HG02870 (cell line): ENCODE data around the gene AP5S1.
A peak's percentile ranks its signal among the peaks of the same experiment; 100 is the strongest.
"Not testable (repeated sequence)": the region's sequence is repeated elsewhere in the genome, so short reads cannot be mapped to it uniquely, and the experiment has no call there.

Source experiments
- ATAC-seq: cut with Tn5 transposase; IDR thresholded peaks from one replicate; pipeline ENCODE4 v1.9.1; 2021; ENCODE audit warnings: mild to moderate bottlenecking, moderate library complexity; ENCODE audit not compliant: unreplicated experiment

AP5S1 gene

DNA sequence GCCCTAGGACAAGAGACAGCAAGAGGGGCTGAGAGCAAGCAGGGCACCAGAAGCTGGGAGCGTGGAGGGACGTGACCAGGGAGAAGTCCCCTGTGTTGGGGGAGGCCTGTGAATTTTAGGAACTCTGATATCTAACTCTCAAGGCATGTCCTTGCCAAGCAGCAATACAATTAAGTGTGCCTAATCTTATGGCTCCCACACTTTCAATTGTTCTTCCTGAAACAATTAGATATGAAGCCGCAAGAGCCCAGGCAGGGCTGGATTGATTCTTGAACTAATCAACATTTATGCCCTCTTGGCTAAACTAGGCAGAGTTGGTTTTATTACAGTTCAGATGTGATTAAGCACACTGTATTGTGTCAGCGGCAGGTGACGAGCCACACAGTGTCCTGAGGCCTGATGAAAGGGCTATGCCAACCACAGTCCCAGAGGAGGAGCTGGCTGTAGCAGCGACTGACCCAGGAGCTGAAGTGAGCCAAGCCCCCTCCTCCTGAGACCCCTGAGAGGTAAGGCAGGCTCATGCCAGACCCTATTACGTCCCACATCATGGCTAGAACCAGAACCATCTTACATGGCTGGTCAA lies 22.1 kb downstream of the AP5S1 start:
- ATAC-seq, result no peak

- ATAC-seq, result no peak
Measured at GRCh38 chr20:3843490-3843889, 23.1 kb downstream of the AP5S1 start.

DNA sequence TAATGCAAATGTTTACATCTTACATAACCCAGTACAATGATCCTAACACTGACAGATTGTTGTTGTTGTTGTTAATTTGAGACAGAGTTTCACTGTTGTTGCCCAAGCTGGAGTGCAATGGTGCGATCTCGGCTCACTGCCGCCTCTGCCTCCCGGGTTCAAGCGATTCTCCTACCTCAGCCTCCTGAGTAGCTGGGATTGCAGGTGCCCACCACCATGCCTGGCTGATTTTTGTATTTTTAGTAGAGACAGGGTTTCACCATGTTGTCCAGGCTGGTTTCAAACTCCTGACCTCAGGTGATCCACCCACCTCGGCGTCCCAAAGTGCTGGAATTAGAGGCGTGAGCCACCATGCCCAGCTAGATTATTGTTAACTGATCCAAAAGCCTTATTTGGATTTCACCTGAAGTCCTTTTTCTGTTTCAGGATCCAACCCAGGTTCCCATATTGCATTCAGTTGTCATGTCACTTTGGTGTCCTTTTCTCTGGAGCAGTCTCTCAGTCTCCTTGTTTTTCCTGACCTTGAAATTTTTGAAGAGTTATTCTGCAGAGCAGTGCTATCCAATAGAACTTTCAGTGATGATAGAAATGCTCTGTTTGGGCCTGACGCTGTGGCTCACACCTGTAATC lies 23.8 kb downstream of the AP5S1 start:
- not testable (repeated sequence) for ATAC-seq

- ATAC-seq, result no peak
Measured at GRCh38 chr20:3846378-3846739, 26.0 kb downstream of the AP5S1 start.

GRCh38 chr20:3846740-3847428 lies 26.5 kb downstream of the AP5S1 start, which contains the start of gene MAVS:
MAVS (plus strand) TSS chr20:3846834; CDS start chr20:3854625, 7,791 bp downstream.
- ATAC-seq, result peak; percentile 89

- no peak for ATAC-seq
Measured at GRCh38 chr20:3847429-3847940, 27.1 kb downstream of the AP5S1 start.

DNA sequence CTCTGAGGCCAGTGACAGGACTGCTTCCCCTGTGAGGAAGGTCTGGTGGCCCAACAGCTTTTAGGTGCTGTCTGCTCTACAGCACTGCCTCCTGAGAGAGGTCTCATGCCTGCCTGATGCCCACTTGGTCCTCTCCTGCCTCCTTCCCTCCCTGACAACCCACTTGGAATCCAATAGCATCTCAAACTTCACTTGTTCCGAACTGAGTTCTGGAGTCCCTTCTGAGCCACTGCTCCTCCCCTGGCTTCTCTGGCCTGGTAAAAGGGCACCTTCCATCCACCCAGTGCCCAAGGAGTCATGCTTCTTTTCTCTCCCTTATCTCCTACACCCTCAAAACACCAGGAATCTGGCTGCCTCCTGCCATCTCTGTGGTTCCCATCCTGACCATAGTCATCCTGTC lies 28.2 kb downstream of the AP5S1 start:
- ATAC-seq, result no peak

- no peak for ATAC-seq
Measured at GRCh38 chr20:3854462-3854871, 34.1 kb downstream of the AP5S1 start.

GRCh38 chr20:3857405-3857804 lies 37.1 kb downstream of the AP5S1 start:
- ATAC-seq, result no peak

DNA sequence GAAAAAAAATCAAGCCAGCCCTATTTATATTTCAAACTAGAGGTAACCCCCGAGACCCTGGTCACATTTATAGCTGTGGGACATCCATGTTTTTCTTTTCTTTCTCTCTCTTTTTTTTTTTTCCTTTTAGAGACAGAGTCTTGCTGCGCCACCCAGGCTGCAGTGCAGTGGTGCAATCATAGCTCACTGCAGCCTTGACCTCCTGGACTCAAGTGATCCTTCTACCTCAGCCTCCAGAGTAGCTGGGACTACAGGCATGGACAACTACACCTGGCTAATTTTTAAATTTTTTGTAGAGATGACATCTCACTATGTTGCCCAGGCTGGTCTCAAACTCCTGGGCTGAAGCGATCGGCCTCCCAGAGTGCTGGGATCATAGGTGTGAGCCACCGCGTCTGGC lies 38.3 kb downstream of the AP5S1 start:
- no peak for ATAC-seq

- no peak for ATAC-seq
Measured at GRCh38 chr20:3861191-3861590, 40.8 kb downstream of the AP5S1 start.

GRCh38 chr20:3862333-3862732 lies 42.0 kb downstream of the AP5S1 start:
- ATAC-seq, result no peak

- ATAC-seq, result no peak
Measured at GRCh38 chr20:3863317-3863716, 43.0 kb downstream of the AP5S1 start.

- ATAC-seq, result no peak
Measured at GRCh38 chr20:3864518-3864917, 44.2 kb downstream of the AP5S1 start.

GRCh38 chr20:3865152-3865886 lies 45.0 kb downstream of the AP5S1 start:
- no peak for ATAC-seq

- ATAC-seq, result no peak
Measured at GRCh38 chr20:3865887-3866407, 45.6 kb downstream of the AP5S1 start.

GRCh38 chr20:3866464-3866863 lies 46.1 kb downstream of the AP5S1 start:
- no peak for ATAC-seq

DNA sequence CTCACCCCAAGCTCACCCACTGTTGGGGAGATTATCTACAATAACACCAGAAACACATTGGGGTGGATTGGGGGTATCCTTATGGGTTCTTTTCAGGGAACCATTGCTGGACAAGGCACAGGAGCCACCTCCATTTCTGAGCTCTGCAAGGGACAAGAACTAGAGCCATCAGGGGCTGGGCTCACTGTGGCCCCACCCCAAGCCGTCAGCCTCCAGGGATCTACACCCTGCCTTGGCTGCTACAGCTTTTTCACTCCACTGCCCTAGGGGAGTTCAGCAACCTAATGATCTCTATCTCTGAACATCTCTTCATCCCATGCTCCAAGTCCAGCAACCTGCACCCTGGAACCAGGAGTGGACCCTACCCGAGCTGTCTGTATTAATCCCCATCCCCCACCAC lies 47.5 kb downstream of the AP5S1 start:
- no peak for ATAC-seq

DNA sequence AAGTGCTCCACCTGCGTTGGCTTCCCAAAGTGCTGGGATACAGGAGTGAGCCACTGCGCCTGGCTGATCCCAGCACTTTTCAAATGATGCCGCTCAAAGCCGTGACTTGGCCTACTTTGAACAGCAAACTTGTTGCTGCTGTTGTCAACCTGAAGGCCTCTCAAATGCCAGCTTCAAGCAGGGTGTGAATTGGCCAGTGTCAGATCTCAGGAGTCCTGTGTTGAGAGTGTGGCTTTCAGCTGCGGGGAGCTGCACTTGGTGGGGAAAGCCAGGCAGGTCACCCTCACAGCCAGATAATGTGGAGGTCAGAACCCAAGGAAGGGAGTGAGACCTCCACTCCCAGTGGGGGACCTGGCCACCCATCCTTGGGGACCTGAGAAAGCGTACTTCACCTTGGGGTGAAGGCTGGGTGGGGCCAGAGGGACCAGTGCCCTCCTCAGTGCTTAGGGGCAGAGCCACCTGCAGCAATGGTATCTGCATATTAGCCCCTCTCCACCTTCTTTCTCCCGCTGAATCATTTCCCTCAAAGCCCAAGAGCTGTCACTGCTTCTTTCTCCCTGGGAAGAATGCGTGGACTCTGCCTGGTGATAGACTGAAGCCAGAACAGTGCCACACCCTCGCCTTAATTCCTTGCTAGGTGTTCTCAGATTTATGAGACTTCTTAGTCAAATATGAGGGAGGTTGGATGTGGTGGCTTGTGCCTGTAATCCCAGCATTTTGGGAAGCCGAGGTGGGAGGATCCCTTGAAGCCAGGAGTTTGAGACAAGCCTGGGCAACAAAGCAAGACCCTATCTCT lies 49.7 kb downstream of the AP5S1 start:
- ATAC-seq, result no peak

DNA sequence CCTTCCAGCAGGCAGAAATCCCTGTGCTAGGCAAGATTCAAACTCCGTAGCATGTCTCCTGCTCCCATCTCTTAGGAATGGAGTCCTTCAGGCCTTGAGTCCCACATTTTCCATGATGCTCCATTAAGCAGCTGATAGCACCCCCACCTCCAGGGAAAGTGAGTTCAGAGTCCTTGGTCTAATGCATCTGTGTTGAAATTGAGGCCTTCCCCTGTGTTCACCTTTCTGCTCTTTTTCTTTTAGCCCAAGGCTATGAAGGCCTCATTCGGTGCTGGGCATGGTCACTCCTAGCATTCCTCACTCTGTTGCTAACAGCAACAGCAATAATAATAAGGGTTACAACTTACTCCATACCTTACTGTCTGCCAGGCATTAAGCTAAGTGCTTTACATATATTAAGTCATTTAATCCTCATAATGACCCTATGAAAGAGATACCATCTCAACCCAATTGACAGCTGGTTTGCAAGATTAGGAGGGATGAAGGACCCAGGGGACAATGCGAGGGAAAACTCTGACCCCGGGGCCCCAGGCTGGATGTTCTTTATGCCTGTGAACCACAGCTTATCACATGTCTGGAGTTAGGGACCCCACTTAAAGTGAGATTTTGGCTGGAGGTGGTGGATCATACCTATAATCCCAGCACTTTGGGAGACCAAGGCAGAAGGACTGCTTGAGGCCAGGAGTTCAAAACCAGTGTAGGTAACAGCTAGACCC lies 51.4 kb downstream of the AP5S1 start:
- no peak for ATAC-seq
